Liver (tissue), 9 donors: ENCODE measurements around the gene COBL. TPM values are rescaled to one million over a fixed set of nuclear protein-coding genes. Genes with fewer than 3 reads are reported as not detected.

Source experiments
- DNase-seq: peaks from one replicate; pipeline ENCODE4 v3.0.0-alpha.2; 2017; ENCODE audit warnings: low spot score
- H3K27ac ChIP-seq, 2 donors: one replicate each; pipeline ENCODE4 v1.7.0; 2013; ENCODE audit warnings: inconsistent platforms in 2 of 2, low read length in 2 of 2, control low read depth in 1 of 2, low read depth in 1 of 2, mild to moderate bottlenecking in 1 of 2
- H3K27me3 ChIP-seq, 4 donors: one replicate each; pipeline versions ENCODE4 v1.6.1 to v1.7.0; 2013; ENCODE audit warnings: low read length in 3 of 4, inconsistent platforms in 1 of 4, mild to moderate bottlenecking in 1 of 4, moderate library complexity in 1 of 4; ENCODE audit not compliant: control insufficient read depth in 4 of 4, insufficient read depth in 4 of 4
- H3K36me3 ChIP-seq, 4 donors: one replicate each; pipeline versions ENCODE4 v1.6.1 to v1.7.0; 2013; ENCODE audit warnings: low read length in 3 of 4, mild to moderate bottlenecking in 3 of 4, low read depth in 1 of 4, moderate library complexity in 1 of 4; ENCODE audit not compliant: control insufficient read depth in 4 of 4, insufficient read depth in 3 of 4
- H3K4me1 ChIP-seq, 4 donors: one replicate each; pipeline versions ENCODE4 v1.6.1 to v1.7.0; 2013; ENCODE audit warnings: low read length in 3 of 4, mild to moderate bottlenecking in 3 of 4, moderate library complexity in 1 of 4; ENCODE audit not compliant: control insufficient read depth in 4 of 4, insufficient read depth in 4 of 4
- H3K4me3 ChIP-seq, 3 donors: one replicate each; pipeline versions ENCODE4 v1.6.1 to v1.7.0; 2013; ENCODE audit warnings: low read length in 3 of 3, control low read depth in 1 of 3, low read depth in 1 of 3, mild to moderate bottlenecking in 1 of 3
- H3K9ac ChIP-seq, 2 donors: one replicate each; pipeline ENCODE4 v1.7.0; 2013; ENCODE audit warnings: low read length in 2 of 2, mild to moderate bottlenecking in 2 of 2, moderate library complexity in 2 of 2, control low read depth in 1 of 2, low read depth in 1 of 2
- H3K9me3 ChIP-seq, 4 donors: one replicate each; pipeline versions ENCODE4 v1.6.1 to v1.7.0; 2013; ENCODE audit warnings: low read length in 3 of 4; ENCODE audit not compliant: control insufficient read depth in 4 of 4
- ATF3 ChIP-seq: IDR thresholded peaks from 2 replicates; pipeline ENCODE4 v1.6.1; 2016; ENCODE audit warnings: antibody characterized with exemption
- CTCF ChIP-seq: fragments of 150-350 bp; IDR thresholded peaks from 2 replicates; pipeline ENCODE4 v1.5.1; 2017; ENCODE audit warnings: improper control_type of control experiment, low read depth, low read length; ENCODE audit not compliant: missing input control
- EGR1 ChIP-seq, 2 donors: IDR thresholded peaks; 2 replicates each; pipeline ENCODE4 v1.6.1; 2016 to 2018; ENCODE audit warnings: antibody characterized with exemption in 2 of 2, low read depth in 2 of 2
- FOXA1 ChIP-seq: IDR thresholded peaks from 2 replicates; pipeline ENCODE4 v1.6.1; 2016; ENCODE audit warnings: antibody characterized with exemption
- FOXA2 ChIP-seq: IDR thresholded peaks from 2 replicates; pipeline ENCODE4 v1.6.1; 2016; ENCODE audit warnings: antibody characterized with exemption
- GABPA ChIP-seq, 2 donors: IDR thresholded peaks in 1 of 2; conservative IDR thresholded peaks in 1 of 2; 2 replicates each; pipeline ENCODE4 v1.6.1; 2016; ENCODE audit warnings: antibody characterized with exemption in 2 of 2, mild to moderate bottlenecking in 1 of 2, moderate library complexity in 1 of 2
- HNF4A ChIP-seq, 2 donors: conservative IDR thresholded peaks; 2 replicates each; pipeline ENCODE4 v1.6.1; 2016; ENCODE audit warnings: antibody characterized with exemption in 2 of 2, mild to moderate bottlenecking in 2 of 2
- HNF4G ChIP-seq: IDR thresholded peaks from 2 replicates; pipeline ENCODE4 v1.6.1; 2016; ENCODE audit warnings: antibody characterized with exemption
- JUND ChIP-seq, 2 donors: IDR thresholded peaks; 2 replicates each; pipeline ENCODE4 v1.6.1; 2016; ENCODE audit warnings: antibody characterized with exemption in 2 of 2
- NR2F2 ChIP-seq: IDR thresholded peaks from 2 replicates; pipeline ENCODE4 v1.6.1; 2016; ENCODE audit warnings: antibody characterized with exemption
- RAD21 ChIP-seq, 2 donors: IDR thresholded peaks; 2 replicates each; pipeline ENCODE4 v1.6.1; 2016; ENCODE audit warnings: antibody characterized with exemption in 2 of 2, mild to moderate bottlenecking in 2 of 2
- REST ChIP-seq: IDR thresholded peaks from 2 replicates; pipeline ENCODE4 v1.6.1; 2016; ENCODE audit warnings: antibody characterized with exemption, mild to moderate bottlenecking
- RXRA ChIP-seq, 2 donors: IDR thresholded peaks; 2 replicates each; pipeline ENCODE4 v1.6.1; 2017 to 2018; ENCODE audit warnings: antibody characterized with exemption in 2 of 2, mild to moderate bottlenecking in 1 of 2
- SP1 ChIP-seq: IDR thresholded peaks from 2 replicates; pipeline ENCODE4 v1.6.1; 2018; ENCODE audit warnings: antibody characterized with exemption, mild to moderate bottlenecking
- TAF1 ChIP-seq: conservative IDR thresholded peaks from 2 replicates; pipeline ENCODE4 v1.6.1; 2016; ENCODE audit warnings: antibody characterized with exemption, mild to moderate bottlenecking
- ZBTB33 ChIP-seq: IDR thresholded peaks from 2 replicates; pipeline ENCODE4 v1.6.1; 2016; ENCODE audit warnings: antibody characterized with exemption
- WGBS: extraction: QIAGEN DNeasy Blood & Tissue Kit; methylation state at CpG from one replicate; pipeline ENCODE4 v1.1.7; 2013; 5-methylcytosine and 5-hydroxymethylcytosine counted together
- polyA plus RNA-seq, 2 donors: library from polyadenylated mRNA; stranded (reverse) in 1 of 2; unstranded in 1 of 2; fragments of 200-250 nt in 1 of 2; fragments of >200 nt in 1 of 2; fragmentation: Nextera tagmentation in 1 of 2; extraction: Ambion mirVana in 1 of 2; gene quantifications; one replicate each; pipeline versions ENCODE4 v1.2.1 to v1.2.3, GENCODE V29; 2013 to 2015
- total RNA-seq, 2 donors: library from RNA; depleted of rRNA; stranded (reverse); fragments of >200 nt; gene quantifications; one replicate each; pipeline ENCODE4 v1.2.3, GENCODE V29; 2014
- donor health status: healthy.
- donor health status: healthy.
- donor health status: healthy.
- donor health status: healthy.
- donor health status: healthy.

Gene COBL
- total and polyA plus RNA-seq, 4 donors = 5.8 to 18.7 (median 10.7) TPM

- H3K4me3 ChIP-seq = no peak overlapping the region
- no peaks in the 10 kb centered on the region for H3K4me1 ChIP-seq
- H3K9ac ChIP-seq = no peak overlapping the region
- WGBS = 91% methylated on average over 22 of the region's 22 CpGs
- H3K27ac ChIP-seq = no peak overlapping the region
- H3K36me3 ChIP-seq = peaks cover 0 to 5% (median 2%) of the 10 kb centered on the region in 4 donors
- H3K27me3 ChIP-seq = no peaks in the 10 kb centered on the region
- no peak for TF ChIP-seq GABPA (IDR thresholded peaks at IDR 0.05 in 1 of 2, conservative IDR thresholded peaks at IDR 0.05 in 1 of 2)
- no peak for TF ChIP-seq SP1
- no peak for TF ChIP-seq HNF4G
- TF ChIP-seq REST = no peak
- DNase-seq = no peak
- H3K9me3 ChIP-seq = no peaks in the 10 kb centered on the region
These were observed 261.4 kb downstream of the COBL start for GRCh38 chr7:51055039-51055840.

- Histone ChIP-seq H3K4me1 (no peaks in the 10 kb centered on the region), H3K9me3 (no peaks in the 10 kb centered on the region), H3K36me3 (peaks cover 0 to 4% (median 1%) of the 10 kb centered on the region in 4 donors), H3K4me3 (no peak overlapping the region), H3K27me3 (no peaks in the 10 kb centered on the region), H3K9ac (no peak overlapping the region), H3K27ac (no peak overlapping the region)
- DNase-seq = no peak
- TF ChIP-seq ATF3 = no peak
- no peak for TF ChIP-seq REST
- TF ChIP-seq ZBTB33 = no peak
- no peak for TF ChIP-seq SP1
- TF ChIP-seq HNF4G = no peak
- no peak for TF ChIP-seq FOXA2
- TF ChIP-seq CTCF = no peak
- no peak for TF ChIP-seq GABPA (IDR thresholded peaks at IDR 0.05 in 1 of 2, conservative IDR thresholded peaks at IDR 0.05 in 1 of 2)
- TF ChIP-seq NR2F2 = no peak
- TF ChIP-seq JUND (IDR thresholded peaks at IDR 0.05) = no peak
- no peak for TF ChIP-seq TAF1
- TF ChIP-seq HNF4A (conservative IDR thresholded peaks at IDR 0.05) = no peak
- TF ChIP-seq RAD21 (IDR thresholded peaks at IDR 0.05) = no peak
- no peak for TF ChIP-seq EGR1 (IDR thresholded peaks at IDR 0.05; ENCODE audit: low read depth in 2 of 2)
- no peak for TF ChIP-seq RXRA (IDR thresholded peaks at IDR 0.05)
- no peak for TF ChIP-seq FOXA1
- 91% methylated on average over 8 of the region's 8 CpGs for WGBS
These were observed 262.4 kb downstream of the COBL start for GRCh38 chr7:51054231-51054630.
